Gastrocnemius medialis (tissue), 4 donors: Measurements from ENCODE around the gene GPR132. TPM values are rescaled to one million over a fixed set of nuclear protein-coding genes. Genes with fewer than 3 reads are reported as not detected.

Source experiments
- ATAC-seq, 2 donors: fragments of 150-250 bp; one replicate each; pipeline ENCODE4 v1.9.1; 2016
- DNase-seq, 2 donors: peaks; one replicate each; pipeline ENCODE4 v3.0.0-alpha.2; 2019
- H3K27ac ChIP-seq, 4 donors: fragments of 200-600 bp; sonication (generic); 1 replicate in 1 of 4; 2 replicates in 3 of 4; pipeline ENCODE4 v1.5.1; 2016 to 2018; ENCODE audit warnings: mild to moderate bottlenecking in 2 of 4, moderate library complexity in 1 of 4
- H3K27me3 ChIP-seq, 3 donors: fragments of 200-600 bp; sonication (generic) in 2 of 3; 1 replicate in 1 of 3; 2 replicates in 2 of 3; pipeline versions ENCODE4 v1.5.1 to v1.6.0; 2016 to 2019; ENCODE audit warnings: mild to moderate bottlenecking in 1 of 3, moderate library complexity in 1 of 3
- H3K36me3 ChIP-seq, 2 donors: fragments of 200-600 bp; sonication (generic) in 1 of 2; one replicate each; pipeline ENCODE4 v1.5.1; 2017 to 2018
- H3K4me1 ChIP-seq, 2 donors: fragments of 200-600 bp; sonication (generic) in 1 of 2; one replicate each; pipeline ENCODE4 v1.5.1; 2016 to 2017; ENCODE audit warnings: mild to moderate bottlenecking in 2 of 2
- H3K4me3 ChIP-seq, 4 donors: fragments of 200-600 bp; sonication (generic) in 3 of 4; 1 replicate in 1 of 4; 2 replicates in 3 of 4; pipeline ENCODE4 v1.5.1; 2016 to 2019; ENCODE audit warnings: mild to moderate bottlenecking in 2 of 4
- H3K9me3 ChIP-seq, 3 donors: fragments of 200-600 bp; sonication (generic) in 2 of 3; 1 replicate in 1 of 3; 2 replicates in 2 of 3; pipeline ENCODE4 v1.5.1; 2016 to 2019
- CTCF ChIP-seq, 5 experiments: fragments of 450-650 bp in 3 of 5; fragments of 200-600 bp in 2 of 5; sonication (generic) in 2 of 5; IDR thresholded peaks in 4 of 5; conservative IDR thresholded peaks in 1 of 5; 1 replicate in 4 of 5; 2 replicates in 1 of 5; pipeline ENCODE4 v1.5.1; 2016 to 2019; ENCODE audit warnings: antibody characterized with exemption in 5 of 5, mild to moderate bottlenecking in 3 of 5, moderate library complexity in 3 of 5
- POLR2A ChIP-seq, 2 donors: fragments of 450-650 bp; IDR thresholded peaks; one replicate each; pipeline ENCODE4 v1.6.1; 2017; ENCODE audit warnings: antibody characterized with exemption in 2 of 2, mild to moderate bottlenecking in 2 of 2, moderate library complexity in 2 of 2
- in situ Hi-C, 4 donors: fragments of 200-750 bp; cut with MboI; loops; one replicate each; pipeline versions ENCODE4 v1.15.0 to v1.8.0; 2017; ENCODE audit warnings: low sequenced_read_pairs in 4 of 4
- intact Hi-C: fragments of 100-400 bp; cut with DNase I; formaldehyde crosslinking; loops from one replicate; pipeline ENCODE4 v1.15.1; 2023; ENCODE audit warnings: low total_unique reads
- total RNA-seq, 4 donors: library from RNA; depleted of rRNA; stranded (reverse); fragments of >200 nt; gene quantifications; one replicate each; pipeline versions ENCODE4 v1.1.0 to v1.2.3, GENCODE V29; 2016

Gene GPR132
- total RNA-seq, 4 donors from 2014 or later = 0.07 to 0.61 (median 0.26) TPM

- Histone ChIP-seq H3K4me3 (no peak overlapping the region), H3K4me1 (peaks cover 3 to 4% of the 10 kb centered on the region in 2 donors), H3K9me3 (no peaks in the 10 kb centered on the region), H3K27me3 (peaks cover 0 to 6% (median 6%) of the 10 kb centered on the region in 3 donors), H3K27ac (no peak overlapping the region), H3K36me3 (no peaks in the 10 kb centered on the region)
- ATAC-seq (no peak), DNase-seq (no peak)
- intact Hi-C loops (no loop called here), in situ Hi-C loops (no loop called here)
- TF ChIP-seq CTCF (IDR thresholded peaks at IDR 0.05 in 4 of 5, conservative IDR thresholded peaks at IDR 0.05 in 1 of 5) (no peak), POLR2A (IDR thresholded peaks at IDR 0.05) (no peak)
Measured at GRCh38 chr14:105026802-105027563, 38.2 kb downstream of the GPR132 start.

GRCh38 chr14:105026033-105026785, 39.0 kb downstream of the GPR132 start:
- Histone ChIP-seq H3K36me3 (no peaks in the 10 kb centered on the region), H3K27ac (no peak overlapping the region), H3K4me3 (no peak overlapping the region), H3K27me3 (peaks cover 0 to 6% (median 6%) of the 10 kb centered on the region in 3 donors), H3K4me1 (peaks cover 10 to 11% of the 10 kb centered on the region in 2 donors), H3K9me3 (no peaks in the 10 kb centered on the region)
- TF ChIP-seq CTCF (IDR thresholded peaks at IDR 0.05 in 4 of 5, conservative IDR thresholded peaks at IDR 0.05 in 1 of 5) = no peak
- TF ChIP-seq POLR2A (IDR thresholded peaks at IDR 0.05) = no peak
- in situ Hi-C loops (no loop called here), intact Hi-C loops (no loop called here)
- DNase-seq (no peak), ATAC-seq (no peak)

DNA sequence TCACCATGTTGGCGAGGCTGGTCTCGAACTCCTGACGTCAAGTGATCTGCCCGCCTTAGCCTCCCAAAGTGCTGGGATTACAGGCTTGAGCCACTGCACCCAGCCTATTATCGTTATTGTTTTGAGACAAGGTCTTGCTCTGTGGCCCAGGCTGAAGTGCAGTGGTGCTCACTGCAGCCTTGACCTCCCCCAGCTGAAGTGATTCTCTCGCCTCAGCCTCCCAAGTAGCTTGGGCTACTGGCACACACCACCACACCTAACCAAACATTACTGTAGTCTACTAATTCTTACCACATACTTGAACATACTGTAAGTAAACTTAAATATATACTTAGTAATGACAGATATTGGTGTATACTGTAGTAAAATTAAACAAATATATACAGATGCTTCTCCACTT, 39.8 kb downstream of the GPR132 start:
- no peak for ATAC-seq
- in situ Hi-C loops = no loop called here
- H3K4me1 ChIP-seq = peaks cover 10 to 12% of the 10 kb centered on the region in 2 donors
- intact Hi-C loops = no loop called here
- H3K27ac ChIP-seq = no peak overlapping the region
- H3K9me3 ChIP-seq = no peaks in the 10 kb centered on the region
- peaks cover 0 to 6% (median 6%) of the 10 kb centered on the region in 3 donors for H3K27me3 ChIP-seq
- no peaks in the 10 kb centered on the region for H3K36me3 ChIP-seq
- no peak overlapping the region for H3K4me3 ChIP-seq
- TF ChIP-seq POLR2A (IDR thresholded peaks at IDR 0.05) = no peak
- TF ChIP-seq CTCF (IDR thresholded peaks at IDR 0.05 in 4 of 5, conservative IDR thresholded peaks at IDR 0.05 in 1 of 5) = no peak
- no peak for DNase-seq

GRCh38 chr14:105023791-105024480, 41.3 kb downstream of the GPR132 start:
- H3K9me3 ChIP-seq = no peaks in the 10 kb centered on the region
- no peak for TF ChIP-seq CTCF (IDR thresholded peaks at IDR 0.05 in 4 of 5, conservative IDR thresholded peaks at IDR 0.05 in 1 of 5)
- no peak for TF ChIP-seq POLR2A (IDR thresholded peaks at IDR 0.05)
- in situ Hi-C loops (no loop called here), intact Hi-C loops (loop anchor here (5.0 kb wide), 1 partner anchor 197 kb away; no protein-coding TSS in a partner anchor)
- no peak overlapping the region for H3K27ac ChIP-seq
- peaks cover 16 to 23% of the 10 kb centered on the region in 2 donors for H3K4me1 ChIP-seq
- H3K4me3 ChIP-seq = no peak overlapping the region
- no peak for ATAC-seq
- no peaks in the 10 kb centered on the region for H3K36me3 ChIP-seq
- DNase-seq = no peak
- peaks cover 0 to 6% (median 0%) of the 10 kb centered on the region in 3 donors for H3K27me3 ChIP-seq
